Upper lobe of right lung (tissue), 1 donor: Measurements from ENCODE around the gene MYCBP2. TPM values are rescaled to one million over a fixed set of nuclear protein-coding genes. Genes with fewer than 3 reads are reported as not detected.
"Not testable (repeated sequence)": the region's sequence is repeated elsewhere in the genome, so short reads cannot be mapped to it uniquely, and the experiment has no call there.

Experiments
- ATAC-seq: fragments of 200-7000 bp; cut with Tn5 transposase; one replicate; pipeline ENCODE4 v1.9.1; 2020; ENCODE audit warnings: mild to moderate bottlenecking, moderate library complexity
- DNase-seq: peaks from one replicate; pipeline ENCODE4 v3.0.0-alpha.2; 2020
- H3K27ac ChIP-seq: fragments of 200-600 bp; one replicate; pipeline ENCODE4 v1.8.0; 2022
- H3K27me3 ChIP-seq: fragments of 200-600 bp; one replicate; pipeline ENCODE4 v1.8.0; 2022; ENCODE audit warnings: mild to moderate bottlenecking
- H3K36me3 ChIP-seq: fragments of 200-600 bp; one replicate; pipeline ENCODE4 v1.8.0; 2022
- H3K4me1 ChIP-seq: fragments of 200-600 bp; one replicate; pipeline ENCODE4 v1.8.0; 2022
- H3K4me3 ChIP-seq: fragments of 200-600 bp; one replicate; pipeline ENCODE4 v1.8.0; 2022; ENCODE audit warnings: mild to moderate bottlenecking
- H3K9me3 ChIP-seq: fragments of 200-600 bp; one replicate; pipeline ENCODE4 v1.8.0; 2022
- CTCF ChIP-seq: fragments of 200-600 bp; IDR thresholded peaks from one replicate; pipeline ENCODE4 v1.8.0; 2022; ENCODE audit warnings: antibody characterized with exemption
- intact Hi-C: fragments of 100-400 bp; cut with DNase I; formaldehyde crosslinking; loops from one replicate; pipeline ENCODE4 v1.11.0; 2022
- total RNA-seq: library from RNA; stranded (reverse); fragmentation: NEBNext Ultra II Directional; extraction: Animal tissue kit (Norgen Biotek cat#: 25700); gene quantifications from one replicate; pipeline ENCODE4 v1.2.1, GENCODE V29; 2021
- donor health status: DM: no; HTN: yes; CAD: no; lungs with severe emphysema.

Gene MYCBP2
- total RNA-seq, 1 donor from 2014 or later = 94.2 TPM

GRCh38 chr13:77019756-77020155 is 307.1 kb downstream of the MYCBP2 start:
- Histone ChIP-seq H3K27me3 (no peaks in the 10 kb centered on the region), H3K36me3 (peaks cover 44% of the 10 kb centered on the region), H3K27ac (no peak overlapping the region), H3K4me3 (no peak overlapping the region), H3K4me1 (peaks cover 63% of the 10 kb centered on the region), H3K9me3 (no peaks in the 10 kb centered on the region)
- DNase-seq (no peak), ATAC-seq (no peak)
- no peak for TF ChIP-seq CTCF
- intact Hi-C loops = no loop called here

GRCh38 chr13:77016888-77017623 is 309.8 kb downstream of the MYCBP2 start:
- Histone ChIP-seq H3K27me3 (no peaks in the 10 kb centered on the region), H3K4me1 (peaks cover 44% of the 10 kb centered on the region), H3K4me3 (no peak overlapping the region), H3K27ac (no peak overlapping the region), H3K36me3 (peaks cover 71% of the 10 kb centered on the region), H3K9me3 (no peaks in the 10 kb centered on the region)
- no peak for TF ChIP-seq CTCF
- ATAC-seq (no peak), DNase-seq (no peak)
- intact Hi-C loops = no loop called here

GRCh38 chr13:77016251-77016812 is 310.6 kb downstream of the MYCBP2 start:
- Histone ChIP-seq H3K4me3 (no peak overlapping the region), H3K4me1 (peaks cover 37% of the 10 kb centered on the region), H3K36me3 (peaks cover 78% of the 10 kb centered on the region), H3K27me3 (no peaks in the 10 kb centered on the region), H3K9me3 (no peaks in the 10 kb centered on the region), H3K27ac (no peak overlapping the region)
- TF ChIP-seq CTCF = no peak
- intact Hi-C loops = no loop called here
- DNase-seq (no peak), ATAC-seq (no peak)

- no peak for ATAC-seq
- H3K27ac ChIP-seq = no peak overlapping the region
- peaks cover 24% of the 10 kb centered on the region for H3K4me1 ChIP-seq
- peaks cover 90% of the 10 kb centered on the region for H3K36me3 ChIP-seq
- no peak for DNase-seq
- intact Hi-C loops = no loop called here
- no peak for TF ChIP-seq CTCF
- no peak overlapping the region for H3K4me3 ChIP-seq
- H3K9me3 ChIP-seq = no peaks in the 10 kb centered on the region
- H3K27me3 ChIP-seq = no peaks in the 10 kb centered on the region
Observed at GRCh38 chr13:77014906-77015685, 311.8 kb downstream of the MYCBP2 start.

GRCh38 chr13:77013853-77014542 is 312.9 kb downstream of the MYCBP2 start:
- intact Hi-C loops = no loop called here
- Histone ChIP-seq H3K9me3 (no peaks in the 10 kb centered on the region), H3K4me3 (no peak overlapping the region), H3K27ac (no peak overlapping the region), H3K27me3 (no peaks in the 10 kb centered on the region), H3K4me1 (peaks cover 19% of the 10 kb centered on the region), H3K36me3 (peaks cover 96% of the 10 kb centered on the region)
- ATAC-seq = no peak
- DNase-seq = no peak
- TF ChIP-seq CTCF = no peak

GRCh38 chr13:77009719-77010118 is 317.2 kb downstream of the MYCBP2 start:
- ATAC-seq, DNase-seq, H3K4me3 ChIP-seq, intact Hi-C loops, H3K27me3 ChIP-seq, H3K27ac ChIP-seq, H3K9me3 ChIP-seq: not testable (repeated sequence)
- Histone ChIP-seq H3K36me3 (peaks cover 95% of the 10 kb centered on the region), H3K4me1 (peaks cover 13% of the 10 kb centered on the region)
